B cell (primary cell): ENCODE measurements around the gene INAFM2.

Source experiments
- CTCF ChIP-seq: fragments of 200-600 bp; IDR thresholded peaks from one replicate; pipeline ENCODE4 v1.8.0; 2022; ENCODE audit warnings: antibody characterized with exemption, mild to moderate bottlenecking
- EZH2 ChIP-seq: IDR thresholded peaks from 2 replicates; pipeline ENCODE4 v1.6.1; 2012; ENCODE audit warnings: borderline replicate concordance, low read depth, mild to moderate bottlenecking, moderate library complexity, low read length; ENCODE audit not compliant: insufficient read depth, poor library complexity, severe bottlenecking

- no peak for TF ChIP-seq CTCF
- no peak for TF ChIP-seq EZH2
Measured at GRCh38 chr15:40317580-40317979, 5.9 kb upstream of the INAFM2 start.
